Naive thymus-derived CD4-positive, alpha-beta T cell (primary cell): ENCODE measurements around the gene WDR27. TPM values are rescaled to one million over a fixed set of nuclear protein-coding genes. Genes with fewer than 3 reads are reported as not detected.

Experiments used
- ATAC-seq: fragments of 150-1000 bp; cut with Tn5 transposase; 2 replicates; pipeline ENCODE4 v1.10.0; 2021; ENCODE audit warnings: mild to moderate bottlenecking, moderate library complexity
- CTCF ChIA-PET: fragments of 350-600 bp; sonication (Branson Sonifier 250); formaldehyde crosslinking; loops from one replicate; lab custom pipeline; 2021; ENCODE audit warnings: antibody characterized with exemption; lab: Charles Lee
- POLR2A ChIA-PET: fragments of 350-600 bp; sonication (Branson Sonifier 250); formaldehyde crosslinking; loops from one replicate; lab custom pipeline; 2021; ENCODE audit warnings: antibody characterized with exemption, inconsistent platforms; lab: Charles Lee
- DNase-seq, 9 donors: peaks; one replicate each; pipeline versions ENCODE4 v3.0.0 to v3.0.0-alpha.2; 2020 to 2022; ENCODE audit warnings: mixed read lengths in 1 of 9
- H3K27ac ChIP-seq: one replicate; pipeline ENCODE4 v1.7.0; 2013; ENCODE audit warnings: mild to moderate bottlenecking, low read depth, low read length, moderate library complexity
- H3K27me3 ChIP-seq, 2 donors: one replicate each; pipeline ENCODE4 v1.7.0; 2013; ENCODE audit warnings: low read length in 2 of 2, mild to moderate bottlenecking in 2 of 2, moderate library complexity in 2 of 2; ENCODE audit not compliant: control insufficient read depth in 2 of 2, insufficient read depth in 2 of 2
- H3K36me3 ChIP-seq, 3 experiments: 1 replicate in 2 of 3; 2 replicates in 1 of 3; pipeline ENCODE4 v1.7.0; 2013; ENCODE audit warnings: low read length in 3 of 3, mild to moderate bottlenecking in 3 of 3, moderate library complexity in 1 of 3; ENCODE audit not compliant: insufficient read depth in 3 of 3, control insufficient read depth in 2 of 3
- H3K4me1 ChIP-seq, 2 donors: one replicate each; pipeline ENCODE4 v1.7.0; 2013; ENCODE audit warnings: low read length in 2 of 2, mild to moderate bottlenecking in 2 of 2, moderate library complexity in 1 of 2; ENCODE audit not compliant: control insufficient read depth in 2 of 2, insufficient read depth in 2 of 2
- H3K4me3 ChIP-seq: 2 replicates; pipeline ENCODE4 v1.7.0; 2013; ENCODE audit warnings: mild to moderate bottlenecking, low read length
- H3K9me3 ChIP-seq, 3 experiments: 1 replicate in 2 of 3; 2 replicates in 1 of 3; pipeline ENCODE4 v1.7.0; 2013; ENCODE audit warnings: low read length in 3 of 3; ENCODE audit not compliant: control insufficient read depth in 2 of 3
- H3K27ac Mint-ChIP-seq, 9 donors: one replicate each; pipeline ENCODE4 v1.8.0; 2020 to 2022; ENCODE audit warnings: mixed read lengths in 9 of 9, mild to moderate bottlenecking in 8 of 9, moderate library complexity in 5 of 9, inconsistent platforms in 2 of 9
- H3K27me3 Mint-ChIP-seq, 5 donors: one replicate each; pipeline ENCODE4 v1.8.0; 2021 to 2022; ENCODE audit warnings: mixed read lengths in 5 of 5, mild to moderate bottlenecking in 1 of 5
- H3K36me3 Mint-ChIP-seq, 5 donors: one replicate each; pipeline ENCODE4 v1.8.0; 2020 to 2022; ENCODE audit warnings: mixed read lengths in 5 of 5, mild to moderate bottlenecking in 3 of 5, inconsistent platforms in 1 of 5
- H3K4me1 Mint-ChIP-seq, 7 donors: one replicate each; pipeline ENCODE4 v1.8.0; 2020 to 2022; ENCODE audit warnings: mixed read lengths in 7 of 7, mild to moderate bottlenecking in 3 of 7, inconsistent platforms in 1 of 7
- H3K4me3 Mint-ChIP-seq, 10 donors: one replicate each; pipeline ENCODE4 v1.8.0; 2020 to 2022; ENCODE audit warnings: mild to moderate bottlenecking in 10 of 10, mixed read lengths in 10 of 10, moderate library complexity in 6 of 10, inconsistent platforms in 2 of 10
- H3K9me3 Mint-ChIP-seq, 11 donors: one replicate each; pipeline ENCODE4 v1.8.0; 2020 to 2022; ENCODE audit warnings: mixed read lengths in 11 of 11, mild to moderate bottlenecking in 4 of 11, inconsistent platforms in 1 of 11, moderate library complexity in 1 of 11
- intact Hi-C, 2 donors: fragments of 100-400 bp; cut with micrococcal nuclease; formaldehyde crosslinking; loops; one replicate each; pipeline ENCODE4 v1.15.1; 2023
- polyA plus RNA-seq, 2 donors: library from polyadenylated mRNA; unstranded; fragments of 300-500 nt; fragmentation: Illumina TruSeq; gene quantifications; one replicate each; pipeline ENCODE4 v1.2.3, GENCODE V29; 2021
- total RNA-seq, 6 experiments: library from RNA in 5 of 6; stranded (reverse) in 5 of 6; gene quantifications; 1 replicate in 5 of 6; 2 replicates in 1 of 6; pipeline ENCODE4 v1.2.3 and lab custom pipeline; 2021 to 2026

Gene WDR27
- total and polyA plus RNA-seq, 7 experiments from 2014 or later: 6.7 to 89.0 (median 36.0) TPM

DNA sequence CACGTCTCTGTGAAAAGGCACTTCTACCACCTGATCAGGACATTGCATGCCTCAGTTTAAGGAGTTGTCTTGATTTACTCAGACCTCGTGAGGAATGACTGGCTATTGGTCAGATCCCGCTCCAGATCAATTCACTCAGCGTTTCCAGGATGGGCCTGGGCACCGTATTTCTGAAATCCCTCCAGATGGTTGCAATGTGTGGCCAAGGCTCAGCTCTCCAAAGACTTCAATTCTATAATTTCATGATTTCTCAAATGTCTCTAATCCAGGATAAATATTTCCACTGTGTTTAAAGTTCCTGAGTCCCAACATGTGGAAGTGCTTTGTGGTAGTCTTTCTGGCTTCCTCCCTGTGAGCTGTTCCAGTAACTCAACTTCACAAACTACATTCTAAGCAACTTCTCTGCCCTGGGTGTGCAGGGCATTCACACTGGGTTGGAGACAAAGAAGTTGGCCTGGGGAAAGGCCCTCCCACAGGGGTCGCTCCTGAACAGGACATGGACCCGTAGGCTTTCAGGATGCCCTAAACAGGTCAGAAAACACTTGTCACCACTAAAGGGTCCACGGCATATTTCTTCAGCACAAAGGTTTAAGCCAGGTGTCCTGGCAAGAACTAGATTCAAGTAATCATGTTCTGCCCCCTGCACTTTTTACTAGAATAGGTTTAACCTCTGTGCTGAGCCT is 212.1 kb downstream of the WDR27 start:
- H3K36me3 ChIP-seq: no peaks in the 10 kb centered on the region
- H3K4me1 Mint-ChIP-seq: no peaks in the 10 kb centered on the region
- peaks cover 0 to 15% (median 6%) of the 10 kb centered on the region in 5 donors for H3K36me3 Mint-ChIP-seq
- CTCF ChIA-PET: no interaction called here
- intact Hi-C loops: no loop called here
- DNase-seq (no peak), ATAC-seq (no peak)
- H3K9me3 ChIP-seq: no peaks in the 10 kb centered on the region
- H3K27me3 Mint-ChIP-seq: no peaks in the 10 kb centered on the region
- no peak overlapping the region for H3K4me3 Mint-ChIP-seq
- no peak overlapping the region for H3K27ac Mint-ChIP-seq
- POLR2A ChIA-PET: no interaction called here
- H3K4me1 ChIP-seq: no peaks in the 10 kb centered on the region
- H3K4me3 ChIP-seq: no peak overlapping the region
- H3K9me3 Mint-ChIP-seq: peaks cover 0 to 10% (median 0%) of the 10 kb centered on the region in 11 donors
- no peak overlapping the region for H3K27ac ChIP-seq
- no peaks in the 10 kb centered on the region for H3K27me3 ChIP-seq

DNA sequence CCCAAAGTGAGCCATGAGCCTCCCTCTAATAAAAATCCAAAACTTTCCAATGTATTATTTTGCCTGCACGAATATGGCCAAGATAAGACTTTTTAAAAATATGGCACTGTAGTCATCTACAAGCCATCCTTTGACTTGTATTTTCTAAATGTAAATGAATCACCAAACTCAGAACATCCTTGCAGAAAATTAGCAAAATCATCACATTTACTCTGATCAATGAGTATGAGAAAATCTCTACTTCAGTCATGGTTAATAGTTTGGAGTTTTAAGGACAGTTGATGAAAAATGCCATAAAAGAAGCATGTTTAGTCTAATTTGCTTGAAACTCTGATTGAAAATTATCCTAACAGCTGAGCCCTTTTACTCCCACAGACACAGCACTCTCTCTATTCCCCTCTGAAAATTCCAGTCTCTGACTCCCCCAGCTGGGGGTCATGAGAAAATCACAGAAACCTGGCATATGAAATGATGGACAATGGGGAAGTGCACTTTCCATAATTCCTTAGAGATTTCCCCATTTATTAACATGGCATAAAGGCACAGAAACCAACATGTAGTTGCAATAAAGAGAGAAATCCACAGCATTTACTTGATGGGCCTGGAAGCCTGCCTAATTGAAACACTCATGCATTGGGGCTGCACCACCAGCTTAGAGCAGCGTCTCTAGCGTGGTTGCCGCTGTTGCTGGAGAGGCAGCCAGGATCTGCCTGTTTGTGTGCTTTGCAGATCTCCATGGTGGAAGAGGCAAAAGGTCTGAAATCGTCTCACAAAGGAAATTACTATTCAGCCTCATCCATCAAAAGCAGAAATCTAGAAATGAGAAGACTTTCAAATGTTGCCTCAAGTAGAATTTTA is 214.0 kb downstream of the WDR27 start:
- Histone ChIP-seq H3K27ac (no peak overlapping the region), H3K4me1 (no peaks in the 10 kb centered on the region), H3K9me3 (no peaks in the 10 kb centered on the region), H3K36me3 (no peaks in the 10 kb centered on the region), H3K4me3 (no peak overlapping the region), H3K27me3 (no peaks in the 10 kb centered on the region)
- POLR2A ChIA-PET: no interaction called here
- ATAC-seq (no peak), DNase-seq (no peak)
- peaks cover 0 to 20% (median 14%) of the 10 kb centered on the region in 5 donors for H3K36me3 Mint-ChIP-seq
- no peaks in the 10 kb centered on the region for H3K4me1 Mint-ChIP-seq
- H3K27me3 Mint-ChIP-seq: no peaks in the 10 kb centered on the region
- H3K4me3 Mint-ChIP-seq: no peak overlapping the region
- intact Hi-C loops: no loop called here
- peaks cover 3 to 22% (median 10%) of the 10 kb centered on the region in 11 donors for H3K9me3 Mint-ChIP-seq
- CTCF ChIA-PET: no interaction called here
- H3K27ac Mint-ChIP-seq: no peak overlapping the region

DNA sequence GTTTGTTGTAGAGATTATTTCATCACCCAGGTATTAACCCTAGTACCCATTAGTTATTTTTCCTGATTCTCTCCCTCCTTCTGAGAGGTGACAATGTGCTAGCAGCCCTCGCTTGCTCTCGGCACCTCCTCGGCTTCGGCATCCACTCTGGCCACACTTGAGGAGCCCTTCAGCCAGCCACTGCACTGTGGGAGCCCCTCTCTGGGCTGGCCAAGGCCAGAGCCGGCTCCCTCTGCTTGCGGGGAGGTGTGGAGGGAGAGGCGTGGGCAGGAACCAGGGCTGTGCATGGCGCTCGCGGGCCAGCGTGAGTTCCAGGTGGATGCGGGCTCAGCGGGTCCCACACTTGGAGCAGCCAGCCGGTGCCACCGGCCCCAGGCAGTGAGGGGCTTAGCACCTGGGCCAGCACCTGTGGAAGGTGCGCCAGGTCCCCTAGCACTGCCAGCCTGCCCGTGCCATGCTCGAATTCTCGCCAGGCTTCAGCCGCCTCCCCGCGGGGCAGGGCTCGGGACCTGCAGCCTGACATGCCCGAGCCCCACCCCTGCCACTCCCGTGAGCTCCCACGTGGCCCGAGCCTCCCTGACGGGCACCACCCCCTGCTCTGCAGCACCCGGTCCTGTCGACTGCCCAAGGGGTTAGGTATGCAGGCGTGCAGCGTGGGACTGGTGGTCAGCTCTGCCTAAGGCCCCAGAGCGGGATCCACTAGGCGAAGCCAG is 221.9 kb downstream of the WDR27 start:
- H3K9me3 Mint-ChIP-seq: peaks cover 16 to 56% (median 22%) of the 10 kb centered on the region in 11 donors
- Histone ChIP-seq H3K9me3 (peaks cover 0 to 7% (median 0%) of the 10 kb centered on the region in 3 experiments), H3K27ac (no peak overlapping the region), H3K27me3 (no peaks in the 10 kb centered on the region), H3K4me3 (no peak overlapping the region), H3K4me1 (no peaks in the 10 kb centered on the region), H3K36me3 (no peaks in the 10 kb centered on the region)
- ATAC-seq: no peak
- peaks cover 0 to 26% (median 17%) of the 10 kb centered on the region in 5 donors for H3K36me3 Mint-ChIP-seq
- intact Hi-C loops: no loop called here
- no peaks in the 10 kb centered on the region for H3K4me1 Mint-ChIP-seq
- H3K27ac Mint-ChIP-seq: no peak overlapping the region
- no peak for DNase-seq
- CTCF ChIA-PET: no interaction called here
- POLR2A ChIA-PET: no interaction called here
- H3K4me3 Mint-ChIP-seq: no peak overlapping the region
- no peaks in the 10 kb centered on the region for H3K27me3 Mint-ChIP-seq

DNA sequence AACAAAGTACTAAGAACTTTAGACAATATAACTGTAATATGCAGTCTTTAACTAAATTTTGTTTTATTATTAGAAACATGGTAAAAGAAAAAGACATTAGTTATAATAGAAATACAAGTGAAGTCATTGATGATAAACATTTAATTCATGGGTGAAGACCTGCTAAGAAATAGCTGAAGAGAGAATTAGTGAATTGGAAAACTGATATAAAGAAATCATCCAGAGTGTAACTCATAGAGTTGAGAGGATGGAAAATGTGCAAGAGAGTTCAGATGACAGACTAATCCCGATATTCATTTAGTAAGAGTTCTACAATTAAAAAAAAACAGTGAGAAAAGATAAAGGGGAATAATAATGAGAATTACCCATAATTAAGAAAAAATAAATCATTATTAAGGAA is 227.5 kb downstream of the WDR27 start:
- Mint-ChIP-seq H3K27ac (no peak overlapping the region), H3K4me3 (no peak overlapping the region), H3K36me3 (peaks cover 0 to 19% (median 15%) of the 10 kb centered on the region in 5 donors), H3K4me1 (no peaks in the 10 kb centered on the region), H3K27me3 (no peaks in the 10 kb centered on the region), H3K9me3 (peaks cover 7 to 59% (median 21%) of the 10 kb centered on the region in 11 donors)
- DNase-seq: no peak
- no peak for ATAC-seq
- intact Hi-C loops: no loop called here
- Histone ChIP-seq H3K27me3 (no peaks in the 10 kb centered on the region), H3K27ac (no peak overlapping the region), H3K9me3 (peaks cover 0 to 4% (median 0%) of the 10 kb centered on the region in 3 experiments), H3K36me3 (no peaks in the 10 kb centered on the region), H3K4me3 (no peak overlapping the region), H3K4me1 (no peaks in the 10 kb centered on the region)
- CTCF ChIA-PET: no interaction called here
- POLR2A ChIA-PET: no interaction called here

DNA sequence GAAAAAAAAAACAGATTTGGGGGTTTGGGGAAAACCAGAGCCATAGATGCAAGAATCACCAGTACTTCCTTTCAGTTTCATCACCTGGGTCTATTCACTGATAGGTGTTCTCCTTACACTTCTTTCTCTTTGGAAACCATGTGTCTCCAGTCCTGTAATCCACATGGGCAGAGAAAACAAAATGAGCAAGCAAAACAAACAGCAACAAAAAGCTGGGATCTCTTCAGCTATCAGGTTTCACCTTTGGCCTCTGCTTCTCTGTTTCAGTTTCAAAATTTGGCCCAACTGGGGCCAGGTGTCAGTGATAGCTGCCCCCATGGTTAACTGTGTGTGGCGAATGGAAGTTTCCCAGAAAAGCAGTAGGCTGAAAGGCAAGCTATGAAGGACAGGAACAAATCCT is 228.2 kb downstream of the WDR27 start:
- peaks cover 0 to 24% (median 20%) of the 10 kb centered on the region in 5 donors for H3K36me3 Mint-ChIP-seq
- CTCF ChIA-PET: no interaction called here
- intact Hi-C loops: no loop called here

DNA sequence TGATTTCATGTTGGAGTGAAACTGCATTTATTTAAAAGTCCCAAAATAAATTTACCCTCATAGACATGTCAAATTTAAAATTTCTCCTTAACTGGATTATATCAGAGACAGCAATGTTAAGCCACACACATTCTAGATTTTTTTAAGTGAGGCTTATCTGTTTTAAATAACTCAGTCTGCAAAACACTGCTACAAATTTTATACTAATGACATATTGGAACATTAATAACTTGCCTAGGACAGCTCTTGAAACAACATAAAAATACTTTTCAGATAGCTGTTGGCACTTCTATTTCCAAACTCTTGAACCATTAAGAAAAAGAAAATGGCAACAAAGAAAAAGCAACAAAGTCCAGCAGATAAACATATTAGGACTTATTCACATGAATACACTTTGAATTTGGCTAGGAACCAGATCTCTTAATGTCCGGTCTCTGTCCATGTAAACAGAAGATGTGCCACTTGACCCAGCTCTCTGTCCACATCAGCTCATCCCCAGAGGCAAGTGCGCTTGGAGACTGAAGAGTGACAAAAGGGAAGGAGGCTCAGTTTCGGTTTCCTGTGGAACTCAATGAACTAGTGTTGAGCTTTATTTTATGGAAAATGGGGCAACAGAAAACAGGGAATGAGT is 228.9 kb downstream of the WDR27 start:
- no peaks in the 10 kb centered on the region for H3K27me3 ChIP-seq
- H3K4me1 ChIP-seq: no peaks in the 10 kb centered on the region
- H3K4me3 ChIP-seq: no peak overlapping the region
- ChIA-PET CTCF (no interaction called here), POLR2A (no interaction called here)
- no peak overlapping the region for H3K27ac Mint-ChIP-seq
- intact Hi-C loops: no loop called here
- no peak overlapping the region for H3K27ac ChIP-seq
- H3K4me3 Mint-ChIP-seq: no peak overlapping the region
- peaks cover 15 to 73% (median 27%) of the 10 kb centered on the region in 11 donors for H3K9me3 Mint-ChIP-seq
- H3K27me3 Mint-ChIP-seq: no peaks in the 10 kb centered on the region
- H3K36me3 Mint-ChIP-seq: peaks cover 0 to 27% (median 24%) of the 10 kb centered on the region in 5 donors
- ATAC-seq (no peak), DNase-seq (no peak)
- peaks cover 0 to 9% (median 0%) of the 10 kb centered on the region in 3 experiments for H3K9me3 ChIP-seq
- no peaks in the 10 kb centered on the region for H3K4me1 Mint-ChIP-seq
- H3K36me3 ChIP-seq: no peaks in the 10 kb centered on the region

More for the DNA sequence above, 228.2 kb downstream of the WDR27 start:
- no peak overlapping the region for H3K4me3 Mint-ChIP-seq
- H3K27me3 Mint-ChIP-seq: no peaks in the 10 kb centered on the region
- no peaks in the 10 kb centered on the region for H3K4me1 Mint-ChIP-seq
- Histone ChIP-seq H3K4me1 (no peaks in the 10 kb centered on the region), H3K36me3 (no peaks in the 10 kb centered on the region), H3K27ac (no peak overlapping the region), H3K27me3 (no peaks in the 10 kb centered on the region), H3K4me3 (no peak overlapping the region), H3K9me3 (peaks cover 0 to 4% (median 0%) of the 10 kb centered on the region in 3 experiments)
- POLR2A ChIA-PET: no interaction called here
- DNase-seq: no peak
- H3K27ac Mint-ChIP-seq: no peak overlapping the region
- H3K9me3 Mint-ChIP-seq: peaks cover 11 to 66% (median 23%) of the 10 kb centered on the region in 11 donors
- ATAC-seq: no peak
